Mucosa of stomach (tissue), 1 donor: ENCODE results near the gene C1QL4.
"Not testable (repeated sequence)": the region's sequence is repeated elsewhere in the genome, so short reads cannot be mapped to it uniquely, and the experiment has no call there.

Source experiments
- H3K27me3 ChIP-seq: one replicate; pipeline ENCODE4 v1.7.0; 2013; ENCODE audit warnings: mild to moderate bottlenecking, low read length; ENCODE audit not compliant: control insufficient read depth, insufficient read depth
- H3K36me3 ChIP-seq: one replicate; pipeline ENCODE4 v1.7.0; 2013; ENCODE audit warnings: low read length; ENCODE audit not compliant: control insufficient read depth, insufficient read depth
- H3K4me1 ChIP-seq: one replicate; pipeline ENCODE4 v1.7.0; 2013; ENCODE audit warnings: mild to moderate bottlenecking, low read length; ENCODE audit not compliant: control insufficient read depth, insufficient read depth
- H3K4me3 ChIP-seq: one replicate; pipeline ENCODE4 v1.7.0; 2013; ENCODE audit warnings: low read length
- H3K9ac ChIP-seq: one replicate; pipeline ENCODE4 v1.7.0; 2013; ENCODE audit warnings: mild to moderate bottlenecking, low read length, moderate library complexity
- H3K9me3 ChIP-seq: one replicate; pipeline ENCODE4 v1.7.0; 2013; ENCODE audit warnings: mild to moderate bottlenecking, low read length, moderate library complexity; ENCODE audit not compliant: control insufficient read depth
- donor health status: Pancreatic carcinoma.

C1QL4 gene

DNA sequence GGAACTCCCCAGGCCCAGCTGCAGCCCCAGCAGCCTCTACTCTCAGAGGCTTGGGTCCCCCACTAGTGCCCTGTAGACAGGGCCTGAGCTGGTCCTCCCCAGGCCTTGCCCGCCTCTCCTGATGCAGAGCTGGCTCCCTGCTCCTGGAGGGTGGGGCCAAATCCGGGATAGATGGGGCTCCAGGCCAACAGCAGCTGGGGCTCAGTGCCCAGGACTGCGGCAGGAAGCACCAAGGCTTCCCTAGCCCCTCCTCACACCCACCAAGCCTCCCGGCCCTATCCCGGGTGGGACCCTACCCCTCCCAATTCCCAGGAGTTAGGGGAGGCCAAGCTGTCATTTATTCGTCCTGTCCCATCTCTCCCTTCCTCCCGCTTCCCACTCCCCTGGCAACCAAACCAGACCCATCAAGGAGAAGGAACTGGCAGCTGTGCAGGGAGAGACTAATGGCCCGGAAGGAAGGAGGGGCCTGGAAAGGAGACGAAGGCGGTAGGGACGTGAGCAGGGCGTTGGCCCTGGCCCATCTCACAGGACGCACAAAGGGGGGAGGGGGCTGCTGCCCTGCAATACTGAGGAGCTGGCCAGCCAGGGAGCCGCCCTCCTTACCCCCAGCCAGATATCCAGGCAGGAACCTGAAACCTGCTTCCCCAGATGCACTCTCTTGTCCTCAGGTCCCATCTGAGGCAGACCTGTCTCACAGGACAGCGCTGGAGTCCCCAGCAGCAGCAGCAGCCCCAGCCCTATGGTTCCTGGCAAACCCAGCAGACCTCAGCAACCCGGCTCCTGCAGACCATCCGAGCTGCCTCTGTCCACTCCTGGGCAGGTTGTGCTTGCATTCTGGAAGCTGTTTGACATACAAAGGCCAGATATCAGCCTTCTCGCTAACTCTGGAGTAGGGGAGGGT is 43.7 kb downstream of the C1QL4 start:
- peaks cover 59% of the 10 kb centered on the region for H3K27me3 ChIP-seq
- H3K9me3 ChIP-seq, result no peaks in the 10 kb centered on the region
- H3K36me3 ChIP-seq, result no peaks in the 10 kb centered on the region
- H3K4me1 ChIP-seq, result peaks cover 48% of the 10 kb centered on the region
- peak overlapping the region; percentile 15 for H3K9ac ChIP-seq
- H3K4me3 ChIP-seq, result no peak overlapping the region

- Histone ChIP-seq H3K9me3 (no peaks in the 10 kb centered on the region), H3K9ac (no peak overlapping the region), H3K4me3 (no peak overlapping the region), H3K4me1 (peaks cover 45% of the 10 kb centered on the region), H3K36me3 (no peaks in the 10 kb centered on the region), H3K27me3 (peaks cover 53% of the 10 kb centered on the region)
Observed at GRCh38 chr12:49292729-49293055, 44.3 kb downstream of the C1QL4 start.

- H3K27me3 ChIP-seq, result peaks cover 16% of the 10 kb centered on the region
- no peak overlapping the region for H3K9ac ChIP-seq
- no peaks in the 10 kb centered on the region for H3K36me3 ChIP-seq
- H3K4me3 ChIP-seq, result no peak overlapping the region
- no peaks in the 10 kb centered on the region for H3K9me3 ChIP-seq
- peaks cover 18% of the 10 kb centered on the region for H3K4me1 ChIP-seq
Observed at GRCh38 chr12:49288922-49289555, 47.9 kb downstream of the C1QL4 start.

DNA sequence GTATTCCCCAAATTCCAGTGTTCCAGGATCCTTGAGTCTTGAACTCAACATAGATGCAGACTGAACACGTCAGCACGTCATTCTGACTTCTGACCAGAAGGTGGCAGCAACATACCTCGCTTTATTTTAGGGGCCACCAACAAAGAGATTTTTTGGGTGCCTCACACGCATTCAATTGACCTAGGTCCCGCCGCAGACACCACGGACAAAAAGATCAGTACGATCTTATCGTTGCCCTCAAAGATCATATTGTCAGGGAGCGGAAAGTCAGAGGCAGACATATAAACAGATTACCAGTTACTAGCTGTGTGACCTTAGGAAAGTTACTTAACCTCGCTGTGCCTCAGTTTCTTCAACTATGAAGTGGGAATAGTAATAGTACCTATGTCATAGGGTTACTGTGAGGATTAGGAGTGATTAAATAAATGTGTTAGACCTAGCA is 48.6 kb downstream of the C1QL4 start:
- H3K4me3 ChIP-seq, result no peak overlapping the region
- H3K27me3 ChIP-seq, result peaks cover 10% of the 10 kb centered on the region
- H3K4me1 ChIP-seq, result peaks cover 12% of the 10 kb centered on the region
- H3K36me3 ChIP-seq, result no peaks in the 10 kb centered on the region
- no peaks in the 10 kb centered on the region for H3K9me3 ChIP-seq
- H3K9ac ChIP-seq, result no peak overlapping the region

DNA sequence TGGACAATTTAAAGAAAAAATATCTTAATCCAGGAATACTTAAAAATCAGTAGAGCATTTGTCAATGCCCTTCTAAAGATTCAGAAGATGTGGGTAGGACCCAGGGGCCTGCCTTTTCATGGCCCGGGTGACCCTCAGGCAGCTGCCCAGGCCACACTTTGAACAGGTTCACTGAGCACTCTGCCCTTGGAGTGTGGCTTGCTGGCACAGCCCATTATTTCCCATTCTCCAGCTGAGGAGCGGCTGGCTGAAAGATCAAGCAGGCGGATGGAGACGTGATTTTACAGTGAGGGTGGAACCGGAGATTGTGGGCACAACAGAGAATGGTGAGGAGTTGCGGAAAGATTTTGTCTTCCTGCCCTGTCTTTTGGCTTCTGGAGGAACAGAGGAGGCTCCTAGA is 49.1 kb downstream of the C1QL4 start:
- Histone ChIP-seq H3K4me1 (peaks cover 7% of the 10 kb centered on the region), H3K36me3 (no peaks in the 10 kb centered on the region), H3K9me3 (no peaks in the 10 kb centered on the region), H3K27me3 (peaks cover 6% of the 10 kb centered on the region), H3K4me3 (no peak overlapping the region), H3K9ac (no peak overlapping the region)

GRCh38 chr12:49284672-49285071 is 52.3 kb downstream of the C1QL4 start:
- Histone ChIP-seq H3K4me1 (no peaks in the 10 kb centered on the region), H3K36me3 (no peaks in the 10 kb centered on the region), H3K4me3 (no peak overlapping the region), H3K9ac (no peak overlapping the region), H3K9me3 (no peaks in the 10 kb centered on the region), H3K27me3 (peaks cover 6% of the 10 kb centered on the region)

GRCh38 chr12:49283541-49284429 is 53.2 kb downstream of the C1QL4 start:
- no peaks in the 10 kb centered on the region for H3K36me3 ChIP-seq
- no peaks in the 10 kb centered on the region for H3K9me3 ChIP-seq
- H3K4me1 ChIP-seq, result no peaks in the 10 kb centered on the region
- no peak overlapping the region for H3K9ac ChIP-seq
- H3K4me3 ChIP-seq, result no peak overlapping the region
- H3K27me3 ChIP-seq, result peaks cover 4% of the 10 kb centered on the region

DNA sequence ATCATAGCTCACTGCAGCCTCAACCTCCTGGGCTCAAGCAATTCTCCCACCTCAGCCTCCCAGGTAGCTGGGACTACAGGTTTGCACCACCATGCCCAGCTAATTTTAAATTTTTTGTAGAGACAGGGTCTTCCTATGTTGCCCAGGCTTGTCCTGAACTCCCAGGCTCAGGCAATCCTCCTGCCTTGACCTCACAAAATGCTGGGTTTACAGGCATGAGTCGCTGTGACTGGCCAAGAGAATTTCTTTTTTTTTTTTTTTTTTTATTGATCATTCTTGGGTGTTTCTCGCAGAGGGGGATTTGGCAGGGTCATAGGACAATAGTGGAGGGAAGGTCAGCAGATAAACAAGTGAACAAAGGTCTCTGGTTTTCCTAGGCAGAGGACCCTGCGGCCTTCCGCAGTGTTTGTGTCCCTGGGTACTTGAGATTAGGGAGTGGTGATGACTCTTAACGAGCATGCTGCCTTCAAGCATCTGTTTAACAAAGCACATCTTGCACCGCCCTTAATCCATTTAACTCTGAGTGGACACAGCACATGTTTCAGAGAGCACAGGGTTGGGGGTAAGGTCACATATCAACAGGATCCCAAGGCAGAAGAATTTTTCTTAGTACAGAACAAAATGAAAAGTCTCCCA is 54.1 kb downstream of the C1QL4 start:
- not testable (repeated sequence) for H3K36me3 ChIP-seq

More for the DNA sequence above, 54.1 kb downstream of the C1QL4 start:
- H3K4me3 ChIP-seq, H3K4me1 ChIP-seq, H3K27me3 ChIP-seq, H3K9me3 ChIP-seq, H3K9ac ChIP-seq: not testable (repeated sequence)
